ENCODE results near the gene RND2.
A peak's percentile ranks its signal among the peaks of the same experiment; 100 is the strongest.
"Not testable (repeated sequence)": the region's sequence is repeated elsewhere in the genome, so short reads cannot be mapped to it uniquely, and the experiment has no call there.

Gene RND2

DNA sequence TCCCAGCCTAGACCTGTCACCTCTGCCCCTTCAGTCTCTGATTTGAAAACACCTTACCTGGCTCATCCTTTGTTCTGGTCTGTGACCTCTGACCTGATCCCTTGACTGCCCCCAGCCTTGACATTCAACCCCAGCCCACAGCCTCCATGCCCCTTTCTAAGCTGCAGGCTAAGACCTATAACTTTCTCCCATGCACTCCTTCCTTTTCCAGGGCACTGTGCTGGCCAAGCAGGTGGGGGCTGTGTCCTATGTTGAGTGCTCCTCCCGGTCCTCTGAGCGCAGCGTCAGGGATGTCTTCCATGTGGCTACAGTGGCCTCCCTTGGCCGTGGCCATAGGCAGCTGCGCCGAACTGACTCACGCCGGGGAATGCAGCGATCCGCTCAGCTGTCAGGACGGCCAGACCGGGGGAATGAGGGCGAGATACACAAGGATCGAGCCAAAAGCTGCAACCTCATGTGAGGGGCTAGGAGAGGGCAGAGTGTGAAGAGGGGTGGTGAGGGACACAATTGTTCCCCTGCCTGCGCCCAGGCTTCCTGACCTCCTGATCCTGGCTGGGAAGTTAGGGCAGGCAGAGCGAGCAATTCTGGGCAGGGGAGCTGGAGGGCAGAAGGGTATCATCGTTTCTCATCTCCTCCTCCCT is 3.3 kb downstream of the RND2 start:
- Histone ChIP-seq H3K4me1 (ENCODE audit: insufficient read depth, low read length) (peaks cover 33% of the 10 kb centered on the region), H3K9ac (ENCODE audit: low read depth, low read length) (no peak overlapping the region), H3K9me3 (ENCODE audit: control insufficient read depth, insufficient read depth, low read length) (no peaks in the 10 kb centered on the region), H3K36me3 (ENCODE audit: insufficient read depth, low read length) (no peaks in the 10 kb centered on the region)

DNA sequence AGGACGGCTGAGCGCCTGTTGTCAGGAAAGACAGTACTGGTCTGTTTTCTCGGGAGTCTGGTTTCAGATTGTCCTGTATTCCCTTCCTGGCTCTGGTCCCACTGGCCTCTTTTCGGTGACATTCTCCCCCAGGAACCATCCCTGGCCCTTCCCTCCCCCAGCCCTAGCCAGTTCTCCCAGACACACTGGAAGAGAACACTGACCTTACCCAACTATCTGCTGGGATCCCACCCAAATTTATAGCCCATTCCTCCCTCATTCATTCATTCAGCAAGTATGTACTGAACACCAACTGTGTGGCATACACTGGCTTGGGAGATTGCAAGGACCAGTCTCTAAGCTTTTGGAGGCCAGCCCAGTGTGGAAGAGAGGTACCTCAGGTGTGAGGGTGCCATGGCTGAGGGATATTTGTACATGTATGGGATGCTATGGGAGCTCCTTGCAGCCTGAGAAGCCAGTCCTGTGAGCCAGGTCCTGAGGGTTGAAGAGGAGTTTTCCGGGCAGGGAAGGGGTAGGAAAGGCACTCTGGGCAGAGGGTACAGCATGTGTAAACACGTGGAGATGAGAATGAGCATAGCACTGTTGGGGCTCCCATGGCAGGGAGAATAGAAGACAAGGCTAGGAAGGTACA is 5.2 kb downstream of the RND2 start:
- Histone ChIP-seq H3K9ac (ENCODE audit: low read depth, low read length) (no peak overlapping the region), H3K9me3 (ENCODE audit: control insufficient read depth, insufficient read depth, low read length) (no peaks in the 10 kb centered on the region), H3K36me3 (ENCODE audit: insufficient read depth, low read length) (no peaks in the 10 kb centered on the region), H3K4me1 (ENCODE audit: insufficient read depth, low read length) (peaks cover 53% of the 10 kb centered on the region)

DNA sequence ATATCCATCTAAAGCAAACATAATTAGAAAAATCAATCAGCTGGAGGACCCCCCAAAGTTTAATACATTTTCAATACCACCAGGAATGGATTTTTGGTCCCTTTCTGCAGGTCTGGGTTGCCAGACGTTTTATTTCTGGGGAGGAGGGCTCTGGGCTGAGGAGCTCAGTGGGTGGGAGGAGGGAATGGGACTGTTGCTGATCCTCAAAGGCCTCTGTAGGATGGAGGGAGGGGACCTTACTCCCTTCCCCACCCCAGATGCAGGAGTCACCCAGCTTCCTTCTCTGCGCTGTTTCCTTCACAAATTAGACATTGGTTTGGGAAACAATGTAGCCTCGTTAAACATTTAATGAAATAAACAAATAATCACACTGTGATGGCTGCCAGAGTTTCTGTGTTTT is 6.6 kb downstream of the RND2 start:
- Histone ChIP-seq H3K4me1 (ENCODE audit: insufficient read depth, low read length) (peaks cover 55% of the 10 kb centered on the region), H3K9me3 (ENCODE audit: control insufficient read depth, insufficient read depth, low read length) (no peaks in the 10 kb centered on the region), H3K36me3 (ENCODE audit: insufficient read depth, low read length) (no peaks in the 10 kb centered on the region), H3K9ac (ENCODE audit: low read depth, low read length) (no peak overlapping the region)

DNA sequence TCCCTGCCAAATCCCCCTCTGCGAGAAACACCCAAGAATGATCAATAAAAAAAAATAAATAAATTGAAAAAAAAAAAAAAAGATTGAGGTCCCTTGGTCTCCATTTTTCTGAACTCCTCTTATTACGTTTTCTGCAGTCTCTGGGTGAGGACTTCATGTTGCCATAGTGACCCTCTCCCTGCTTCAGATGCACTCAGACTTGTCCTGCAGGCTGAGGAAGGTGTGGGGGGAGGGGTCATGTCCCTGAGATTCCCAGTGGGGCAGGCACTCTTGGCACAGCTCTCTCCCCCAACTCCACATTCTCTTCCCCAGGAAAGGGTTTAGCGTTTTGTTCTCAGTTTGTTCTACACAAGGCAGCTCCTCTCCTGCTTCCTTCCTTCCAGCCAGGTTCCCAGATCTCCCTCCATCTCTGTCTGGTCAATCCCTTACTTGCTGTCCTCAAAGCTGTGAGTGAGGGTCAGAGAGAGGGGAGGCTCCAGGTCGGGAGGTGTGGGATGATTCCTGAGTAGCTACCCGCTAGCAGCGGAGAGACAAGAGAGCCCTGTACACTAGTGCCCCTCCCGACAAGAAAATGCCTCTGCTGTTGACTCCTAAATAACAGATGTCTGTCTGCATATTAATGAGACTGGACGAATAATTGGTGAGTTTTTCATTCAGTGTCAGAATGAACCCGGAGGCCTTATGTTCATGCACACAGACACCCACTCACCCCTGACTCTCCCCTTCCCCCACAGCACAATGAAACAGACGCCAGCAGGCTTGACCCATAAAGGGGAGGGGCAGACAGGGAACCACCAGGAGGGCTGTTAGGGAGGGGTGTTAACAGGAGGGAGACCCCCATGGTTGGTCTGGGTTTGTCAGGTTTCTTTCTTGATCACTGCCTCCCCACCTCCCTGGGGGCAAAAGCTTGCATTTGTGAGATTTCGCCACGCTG is 9.2 kb downstream of the RND2 start:
- Histone ChIP-seq H3K36me3 (ENCODE audit: insufficient read depth, low read length) (no peaks in the 10 kb centered on the region), H3K4me1 (ENCODE audit: insufficient read depth, low read length) (peaks cover 39% of the 10 kb centered on the region), H3K9ac (ENCODE audit: low read depth, low read length) (peak overlapping the region; percentile 26; the same call in 1 of the 2 replicates), H3K9me3 (ENCODE audit: control insufficient read depth, insufficient read depth, low read length) (no peaks in the 10 kb centered on the region)

DNA sequence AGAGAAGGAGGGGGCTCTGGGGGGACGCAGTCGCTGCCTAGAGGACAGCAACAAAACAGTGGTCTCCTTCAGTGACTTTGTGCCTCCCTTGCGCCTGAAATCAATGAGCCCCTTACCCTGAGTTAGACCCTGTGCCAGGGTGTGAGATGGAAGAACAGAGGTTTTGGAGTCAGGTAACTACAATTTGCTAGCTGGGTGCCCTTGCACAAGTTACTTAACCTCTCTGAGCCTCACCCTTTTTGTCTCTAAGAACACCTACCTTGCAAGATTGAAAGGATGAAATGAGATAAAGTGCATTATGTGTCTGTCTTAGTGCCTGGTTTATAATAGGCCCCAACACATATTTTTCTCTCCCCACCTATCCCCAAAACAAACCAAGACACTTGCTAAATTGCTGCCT is 9.9 kb downstream of the RND2 start:
- H3K36me3 ChIP-seq (ENCODE audit: insufficient read depth, low read length): no peaks in the 10 kb centered on the region
- no peaks in the 10 kb centered on the region for H3K9me3 ChIP-seq (ENCODE audit: control insufficient read depth, insufficient read depth, low read length)
- H3K9ac ChIP-seq (ENCODE audit: low read depth, low read length): no peak overlapping the region
- peaks cover 39% of the 10 kb centered on the region for H3K4me1 ChIP-seq (ENCODE audit: insufficient read depth, low read length)

DNA sequence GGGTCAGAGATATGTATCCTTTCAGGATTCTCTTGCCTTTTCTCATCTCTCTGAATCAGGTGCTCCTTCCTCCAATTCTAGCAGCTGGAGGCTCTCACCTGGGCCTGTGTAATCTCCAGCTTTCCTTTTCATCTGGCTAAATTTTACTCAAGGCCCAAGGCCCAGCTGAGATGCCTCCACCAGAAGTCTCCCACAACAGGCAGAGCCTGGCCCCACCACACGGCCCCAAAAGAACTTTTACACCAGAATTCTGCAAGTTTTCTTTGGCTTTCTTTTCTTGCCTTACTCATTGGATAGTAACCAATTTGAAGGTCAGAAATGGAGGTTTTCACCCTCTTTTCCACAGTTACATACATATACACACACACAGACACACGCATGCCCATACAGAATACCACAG is 14.6 kb downstream of the RND2 start:
- H3K36me3 ChIP-seq (ENCODE audit: insufficient read depth, low read length): no peaks in the 10 kb centered on the region
- H3K4me1 ChIP-seq (ENCODE audit: insufficient read depth, low read length): peaks cover 48% of the 10 kb centered on the region
- H3K9me3 ChIP-seq (ENCODE audit: control insufficient read depth, insufficient read depth, low read length): no peaks in the 10 kb centered on the region
- H3K9ac ChIP-seq (ENCODE audit: low read depth, low read length): no peak overlapping the region

DNA sequence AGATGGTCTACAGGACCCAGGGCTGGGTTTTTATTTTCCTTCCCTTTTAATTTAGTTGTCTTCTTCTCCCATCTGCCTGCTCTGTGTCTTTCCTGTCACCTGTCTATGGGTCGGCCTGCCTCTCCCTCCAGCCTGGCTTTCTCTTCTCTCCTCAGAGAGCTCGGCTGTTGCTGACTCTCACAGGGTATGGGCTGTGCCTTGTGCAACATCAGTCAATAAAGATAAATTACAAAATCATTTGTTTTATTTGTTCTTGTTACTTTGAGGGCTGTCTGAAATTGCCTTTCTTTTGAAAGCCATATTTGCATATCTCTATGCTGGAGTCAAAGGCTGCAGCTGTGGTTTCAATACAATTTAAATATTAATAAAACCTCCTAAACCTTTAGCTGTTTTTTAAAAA is 15.6 kb downstream of the RND2 start:
- H3K36me3 ChIP-seq (ENCODE audit: insufficient read depth, low read length): peaks cover 3% of the 10 kb centered on the region; the same call in 1 of the 2 replicates
- H3K9me3 ChIP-seq (ENCODE audit: control insufficient read depth, insufficient read depth, low read length): no peaks in the 10 kb centered on the region
- H3K9ac ChIP-seq (ENCODE audit: low read depth, low read length): no peak overlapping the region; the same call in 1 of the 2 replicates
- H3K4me1 ChIP-seq (ENCODE audit: insufficient read depth, low read length): peaks cover 37% of the 10 kb centered on the region

DNA sequence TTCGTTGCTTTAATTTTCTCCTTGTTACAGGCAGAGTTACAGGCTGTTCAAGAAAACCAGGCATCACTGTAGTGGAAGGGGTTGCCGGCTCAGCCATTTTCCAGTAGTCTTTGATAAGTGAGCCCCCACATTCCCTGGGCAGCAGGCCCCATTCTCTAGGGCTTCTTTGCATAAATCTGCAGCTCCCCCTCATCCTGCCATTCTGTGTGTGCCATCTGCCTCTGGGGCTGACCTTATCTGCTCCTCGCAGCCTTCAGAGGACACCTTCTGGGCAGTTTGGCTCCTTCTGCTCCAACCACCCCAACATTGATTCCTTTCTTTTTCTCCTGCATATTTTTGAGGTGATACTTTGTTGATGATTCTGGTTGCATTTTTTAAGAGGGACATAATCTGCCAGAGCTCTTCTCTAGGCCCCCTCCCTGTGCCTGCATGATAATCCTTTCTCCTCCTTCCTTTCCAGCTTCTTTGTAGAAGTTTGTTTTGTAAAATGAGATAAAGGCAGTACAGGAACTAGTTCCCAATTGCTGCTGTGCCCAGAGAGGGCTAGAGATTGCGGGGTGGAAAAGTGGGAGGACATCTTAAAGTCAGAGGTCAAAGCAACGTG is 17.1 kb downstream of the RND2 start:
- H3K9me3 ChIP-seq (ENCODE audit: control insufficient read depth, insufficient read depth, low read length): no peaks in the 10 kb centered on the region
- H3K4me1 ChIP-seq (ENCODE audit: insufficient read depth, low read length): peaks cover 29% of the 10 kb centered on the region
- H3K36me3 ChIP-seq (ENCODE audit: insufficient read depth, low read length): peaks cover 3% of the 10 kb centered on the region; the same call in 1 of the 2 replicates
- no peak overlapping the region for H3K9ac ChIP-seq (ENCODE audit: low read depth, low read length)

DNA sequence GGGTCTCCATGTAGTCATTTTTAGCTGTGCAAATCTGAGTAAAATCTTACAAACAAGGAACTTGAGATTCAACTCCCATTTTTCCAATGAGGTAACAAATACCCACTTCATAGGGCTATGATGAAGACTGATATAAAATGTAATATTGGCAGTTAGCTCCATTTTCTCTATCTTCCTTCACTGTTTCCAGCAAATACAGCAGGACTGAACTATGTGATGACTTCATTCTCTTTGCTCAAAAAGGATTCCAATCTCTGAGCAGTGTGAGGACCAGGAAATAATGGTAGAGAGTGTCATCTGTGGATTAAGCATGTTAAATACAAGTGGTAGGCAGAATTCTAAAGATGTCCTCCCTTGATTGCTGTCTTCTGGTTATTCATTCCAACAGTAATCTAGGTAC is 18.3 kb downstream of the RND2 start:
- H3K9ac ChIP-seq (ENCODE audit: low read depth, low read length): no peak overlapping the region
- no peaks in the 10 kb centered on the region for H3K9me3 ChIP-seq (ENCODE audit: control insufficient read depth, insufficient read depth, low read length)
- peaks cover 3% of the 10 kb centered on the region; the same call in 1 of the 2 replicates for H3K36me3 ChIP-seq (ENCODE audit: insufficient read depth, low read length)
- H3K4me1 ChIP-seq (ENCODE audit: insufficient read depth, low read length): peaks cover 29% of the 10 kb centered on the region

DNA sequence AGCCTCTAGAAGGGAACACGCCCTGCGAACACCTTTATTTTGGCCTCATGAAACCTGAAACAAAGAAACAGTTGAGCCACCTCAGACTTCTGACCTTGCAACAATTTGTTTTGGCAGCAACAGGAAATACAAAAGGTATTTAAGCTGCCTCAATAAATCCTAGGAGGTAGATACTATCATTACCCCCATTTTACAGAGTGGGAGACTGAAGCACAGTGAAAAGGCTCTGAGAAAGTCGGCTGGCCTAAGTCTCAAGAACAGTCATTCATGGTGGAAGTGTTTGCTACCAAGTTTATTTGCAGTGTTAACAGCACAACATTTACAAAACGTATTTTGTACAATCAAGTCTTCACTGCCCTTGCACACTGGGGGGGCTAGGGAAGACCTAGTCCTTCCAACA is 19.0 kb downstream of the RND2 start:
- Histone ChIP-seq H3K4me1 (ENCODE audit: insufficient read depth, low read length) (peaks cover 29% of the 10 kb centered on the region), H3K9me3 (ENCODE audit: control insufficient read depth, insufficient read depth, low read length) (no peaks in the 10 kb centered on the region), H3K9ac (ENCODE audit: low read depth, low read length) (no peak overlapping the region), H3K36me3 (ENCODE audit: insufficient read depth, low read length) (peaks cover 3% of the 10 kb centered on the region; the same call in 1 of the 2 replicates)

DNA sequence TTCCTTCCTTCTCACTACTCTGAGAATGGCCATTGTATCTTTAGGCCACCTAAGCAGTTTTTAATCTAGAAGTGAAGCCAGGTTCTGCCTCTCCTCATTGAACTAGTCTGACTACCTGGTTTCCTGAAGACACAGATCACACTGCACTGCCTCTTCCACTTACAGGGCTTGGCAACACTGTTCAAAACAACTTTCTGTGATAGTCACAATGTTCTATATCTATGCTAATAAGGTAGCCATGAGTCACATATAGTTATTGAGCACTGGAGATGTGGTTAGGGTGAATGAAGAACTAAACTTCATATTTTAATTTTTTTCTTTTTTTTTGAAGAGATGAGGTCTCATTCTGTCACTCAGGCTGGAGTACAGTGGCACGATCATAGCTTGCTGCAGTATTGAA is 26.9 kb downstream of the RND2 start:
- H3K4me1 ChIP-seq (ENCODE audit: insufficient read depth, low read length): no peaks in the 10 kb centered on the region
- H3K9ac ChIP-seq (ENCODE audit: low read depth, low read length): no peak overlapping the region
- H3K36me3 ChIP-seq (ENCODE audit: insufficient read depth, low read length): peaks cover 13% of the 10 kb centered on the region
- no peaks in the 10 kb centered on the region for H3K9me3 ChIP-seq (ENCODE audit: control insufficient read depth, insufficient read depth, low read length)

DNA sequence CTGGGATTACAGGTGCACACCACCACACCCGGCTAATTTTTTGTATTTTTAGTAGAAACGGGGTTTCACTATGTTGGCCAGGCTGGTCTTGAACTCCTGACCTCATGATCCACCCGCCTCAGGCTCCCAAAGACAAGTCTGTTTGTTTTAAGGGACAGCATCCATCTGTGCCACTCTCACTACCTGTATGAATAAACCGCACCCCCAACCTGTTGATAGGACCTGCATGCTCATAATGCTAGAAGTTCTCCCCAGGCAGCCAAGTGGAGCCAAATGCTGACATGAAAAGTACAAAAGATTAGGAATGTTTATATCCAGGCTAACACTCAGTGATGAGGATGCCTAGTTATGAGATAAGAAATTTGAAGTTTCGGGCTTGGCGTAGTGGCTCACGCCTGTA is 28.0 kb downstream of the RND2 start:
- H3K9ac ChIP-seq (ENCODE audit: low read depth, low read length); H3K4me1 ChIP-seq (ENCODE audit: insufficient read depth, low read length); H3K9me3 ChIP-seq (ENCODE audit: control insufficient read depth, insufficient read depth, low read length): not testable (repeated sequence)
- peaks cover 15% of the 10 kb centered on the region for H3K36me3 ChIP-seq (ENCODE audit: insufficient read depth, low read length)

DNA sequence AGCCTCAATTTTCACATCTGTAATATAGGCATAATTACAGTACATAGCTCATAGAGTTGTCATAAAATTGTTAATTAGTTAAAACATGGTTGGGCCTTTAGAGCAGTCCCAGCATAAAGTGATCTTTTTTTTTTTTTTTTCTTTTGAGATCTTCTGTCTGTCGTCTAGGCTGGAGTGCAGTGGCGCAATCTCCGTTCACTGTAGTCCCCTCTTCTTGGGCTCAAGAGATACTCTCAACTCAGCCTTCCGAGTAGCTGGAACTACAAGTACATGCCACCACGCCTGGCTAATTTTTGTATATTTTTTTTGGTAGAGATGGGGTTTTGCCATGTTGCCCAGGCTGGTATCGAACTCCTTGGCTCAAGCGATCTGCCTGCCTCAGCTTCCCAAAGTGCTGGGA is 31.0 kb downstream of the RND2 start:
- Histone ChIP-seq H3K4me1 (ENCODE audit: insufficient read depth, low read length) (no peaks in the 10 kb centered on the region), H3K36me3 (ENCODE audit: insufficient read depth, low read length) (peaks cover 15% of the 10 kb centered on the region), H3K9ac (ENCODE audit: low read depth, low read length) (no peak overlapping the region), H3K9me3 (ENCODE audit: control insufficient read depth, insufficient read depth, low read length) (no peaks in the 10 kb centered on the region)

DNA sequence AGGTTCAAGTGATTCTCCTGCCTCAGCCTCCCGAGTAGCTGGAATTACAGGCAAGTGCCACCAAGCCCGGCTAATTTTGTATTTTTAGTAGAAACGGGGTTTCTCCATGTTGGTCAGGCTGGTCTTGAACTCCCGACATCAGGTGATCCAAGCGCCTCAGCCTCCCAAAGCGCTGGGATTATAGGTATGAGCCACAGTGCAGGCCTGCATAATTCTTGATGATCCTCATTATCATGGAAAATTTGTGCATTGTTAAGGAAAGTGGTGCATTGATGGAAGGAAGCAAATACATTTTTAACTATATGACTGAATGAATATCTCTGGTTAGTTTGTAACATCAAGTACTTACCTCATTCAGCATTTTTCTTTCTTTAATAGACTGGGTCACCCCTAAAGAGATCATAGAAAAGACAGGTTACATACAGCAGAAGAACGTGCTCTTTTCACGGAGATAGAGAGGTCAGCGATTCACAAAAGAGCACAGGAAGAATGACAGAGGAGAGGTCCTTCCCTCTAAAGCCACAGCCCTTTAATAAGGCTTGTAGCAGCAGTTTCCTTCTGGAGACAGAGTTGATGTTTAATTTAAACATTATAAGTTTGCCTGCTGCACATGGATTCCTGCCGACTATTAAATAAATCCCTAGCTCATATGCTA is 38.1 kb downstream of the RND2 start:
- H3K4me1 ChIP-seq (ENCODE audit: insufficient read depth, low read length): peaks cover 22% of the 10 kb centered on the region; the same call in 1 of the 2 replicates
- H3K36me3 ChIP-seq (ENCODE audit: insufficient read depth, low read length): no peaks in the 10 kb centered on the region; the same call in 1 of the 2 replicates
- no peaks in the 10 kb centered on the region for H3K9me3 ChIP-seq (ENCODE audit: control insufficient read depth, insufficient read depth, low read length)
- H3K9ac ChIP-seq (ENCODE audit: low read depth, low read length): no peak overlapping the region
